Kidney epithelial cell (primary cell): ENCODE measurements around the gene DLEC1. TPM values are rescaled to one million over a fixed set of nuclear protein-coding genes. Genes with fewer than 3 reads are reported as not detected.

Source experiments
- DNase-seq: peaks from one replicate; pipeline ENCODE4 v3.0.0-alpha.2; 2010; ENCODE audit warnings: low read depth
- H3K27me3 ChIP-seq: 2 replicates; pipeline ENCODE4 v1.6.0; 2011; ENCODE audit warnings: low read length; ENCODE audit not compliant: control insufficient read depth, insufficient read depth
- H3K36me3 ChIP-seq: 2 replicates; pipeline ENCODE4 v1.5.1; 2011; ENCODE audit warnings: low read length; ENCODE audit not compliant: control insufficient read depth, insufficient read depth
- H3K4me3 ChIP-seq: 2 replicates; pipeline ENCODE4 v1.5.1; 2011; ENCODE audit warnings: low read depth, mild to moderate bottlenecking, control low read depth, low read length
- total RNA-seq: library from RNA; depleted of rRNA; stranded (reverse); fragments of >200 nt; gene quantifications from 2 replicates; pipeline ENCODE4 v1.2.3, GENCODE V29; 2015
- TF ChIP-seq, protein P1 (sequence below): IDR thresholded peaks from 2 replicates; pipeline ENCODE4 v1.5.1; 2011; ENCODE audit warnings: mild to moderate bottlenecking, moderate library complexity, low read length, control low read depth, inconsistent platforms; ENCODE audit not compliant: insufficient read depth, poor library complexity, severe bottlenecking

The DLEC1 gene
- total RNA-seq, 1 donor from 2014 or later = 0.17 TPM

DNA sequence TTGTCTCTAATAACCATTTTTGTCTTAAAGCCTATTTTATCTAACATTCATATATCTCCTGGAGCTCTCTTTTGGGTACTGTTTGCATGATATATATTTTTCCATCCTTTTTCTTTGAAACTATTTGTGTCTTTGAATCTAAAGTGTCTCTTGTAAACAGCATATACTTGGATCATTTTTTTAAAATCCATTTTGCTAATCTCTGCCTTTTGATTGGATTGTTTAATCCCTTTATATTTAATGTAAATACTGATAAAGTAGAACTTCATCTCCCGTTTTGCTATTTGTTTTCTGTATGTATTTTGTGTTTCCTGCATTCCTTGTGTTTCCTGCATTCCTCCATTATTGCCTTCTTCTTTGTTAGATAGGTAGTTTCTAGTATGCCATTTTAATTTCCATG is 66.5 kb downstream of the DLEC1 start:
- Histone ChIP-seq H3K27me3 (no peaks in the 10 kb centered on the region), H3K36me3 (no peaks in the 10 kb centered on the region), H3K4me3 (no peak overlapping the region)
- TF ChIP-seq, protein P1, sequence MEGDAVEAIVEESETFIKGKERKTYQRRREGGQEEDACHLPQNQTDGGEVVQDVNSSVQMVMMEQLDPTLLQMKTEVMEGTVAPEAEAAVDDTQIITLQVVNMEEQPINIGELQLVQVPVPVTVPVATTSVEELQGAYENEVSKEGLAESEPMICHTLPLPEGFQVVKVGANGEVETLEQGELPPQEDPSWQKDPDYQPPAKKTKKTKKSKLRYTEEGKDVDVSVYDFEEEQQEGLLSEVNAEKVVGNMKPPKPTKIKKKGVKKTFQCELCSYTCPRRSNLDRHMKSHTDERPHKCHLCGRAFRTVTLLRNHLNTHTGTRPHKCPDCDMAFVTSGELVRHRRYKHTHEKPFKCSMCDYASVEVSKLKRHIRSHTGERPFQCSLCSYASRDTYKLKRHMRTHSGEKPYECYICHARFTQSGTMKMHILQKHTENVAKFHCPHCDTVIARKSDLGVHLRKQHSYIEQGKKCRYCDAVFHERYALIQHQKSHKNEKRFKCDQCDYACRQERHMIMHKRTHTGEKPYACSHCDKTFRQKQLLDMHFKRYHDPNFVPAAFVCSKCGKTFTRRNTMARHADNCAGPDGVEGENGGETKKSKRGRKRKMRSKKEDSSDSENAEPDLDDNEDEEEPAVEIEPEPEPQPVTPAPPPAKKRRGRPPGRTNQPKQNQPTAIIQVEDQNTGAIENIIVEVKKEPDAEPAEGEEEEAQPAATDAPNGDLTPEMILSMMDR = no peak
- no peak for DNase-seq

DNA sequence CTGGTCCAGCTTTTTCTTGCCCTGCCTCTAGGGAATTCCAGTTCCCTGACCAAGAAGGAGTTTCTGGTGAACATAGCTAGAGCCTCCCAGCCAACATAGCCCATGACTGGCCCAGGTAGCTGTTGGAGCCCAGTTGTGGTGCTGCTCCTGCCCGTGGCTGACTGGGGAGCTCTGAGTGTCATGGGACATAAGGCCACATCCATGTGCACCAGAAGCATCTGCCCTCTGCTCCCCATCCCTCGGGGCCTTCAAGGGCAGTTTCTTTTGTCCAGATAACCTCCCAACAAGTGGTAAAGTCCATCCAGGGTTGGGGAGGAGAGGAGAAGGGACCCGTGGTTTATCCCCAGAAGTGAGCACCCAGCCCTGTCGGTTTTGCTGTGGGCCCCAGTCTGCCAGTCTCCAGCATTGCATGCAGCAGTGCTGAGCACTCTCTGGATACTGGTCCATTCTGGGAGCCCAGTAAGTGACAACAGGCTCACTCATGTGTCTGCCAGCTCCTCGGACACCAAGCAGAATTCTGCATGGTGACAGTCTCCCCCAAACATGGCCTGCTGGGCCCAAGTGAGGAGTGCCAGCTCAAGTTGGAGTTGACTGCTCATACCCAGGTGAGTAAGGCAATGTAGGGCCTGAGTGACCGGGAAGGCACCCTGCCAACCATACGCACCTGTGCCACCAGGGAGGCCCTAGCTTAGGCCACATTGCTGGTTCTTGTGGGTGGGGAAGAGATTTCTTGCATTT is 69.1 kb downstream of the DLEC1 start:
- H3K36me3 ChIP-seq = no peaks in the 10 kb centered on the region
- H3K4me3 ChIP-seq = no peak overlapping the region
- DNase-seq = no peak
- H3K27me3 ChIP-seq = peaks cover 2% of the 10 kb centered on the region
- TF ChIP-seq, protein P1 = no peak

GRCh38 chr3:38108649-38109579 is 69.9 kb downstream of the DLEC1 start:
- DNase-seq = no peak
- TF ChIP-seq, protein P1 = no peak
- H3K27me3 ChIP-seq = peaks cover 2% of the 10 kb centered on the region
- H3K36me3 ChIP-seq = no peaks in the 10 kb centered on the region
- no peak overlapping the region for H3K4me3 ChIP-seq

GRCh38 chr3:38109580-38110313 is 70.7 kb downstream of the DLEC1 start:
- no peak for DNase-seq
- TF ChIP-seq, protein P1 = no peak
- H3K36me3 ChIP-seq = no peaks in the 10 kb centered on the region
- no peak overlapping the region for H3K4me3 ChIP-seq
- H3K27me3 ChIP-seq = peaks cover 2% of the 10 kb centered on the region

GRCh38 chr3:38110314-38111050 is 71.5 kb downstream of the DLEC1 start:
- Histone ChIP-seq H3K27me3 (peaks cover 3% of the 10 kb centered on the region), H3K4me3 (no peak overlapping the region), H3K36me3 (no peaks in the 10 kb centered on the region)
- TF ChIP-seq, protein P1 = no peak
- no peak for DNase-seq
